Activated CD4-positive, alpha-beta memory T cell treated with anti-CD3 and anti-CD28 coated beads, Interleukin-2, amount 10 ng/mL, durations not matched to agents 7 days and 5 days (primary cell): Measurements from ENCODE around the gene TMEM201. TPM values are rescaled to one million over a fixed set of nuclear protein-coding genes. Genes with fewer than 3 reads are reported as not detected.
A peak's percentile ranks its signal among the peaks of the same experiment; 100 is the strongest.

Experiments
- CTCF ChIA-PET: fragments of 350-600 bp; sonication (Branson Sonifier 250); formaldehyde crosslinking; loops from one replicate; lab custom pipeline; 2021; ENCODE audit warnings: antibody characterized with exemption, inconsistent platforms; lab: Charles Lee
- POLR2A ChIA-PET: fragments of 350-600 bp; sonication (Branson Sonifier 250); formaldehyde crosslinking; loops from one replicate; lab custom pipeline; 2021; ENCODE audit warnings: antibody characterized with exemption; lab: Charles Lee
- DNase-seq: peaks from one replicate; pipeline ENCODE4 v3.0.0-alpha.2; 2020
- H3K27ac Mint-ChIP-seq: one replicate; pipeline ENCODE4 v1.8.0; 2021; ENCODE audit warnings: mild to moderate bottlenecking, mixed read lengths
- H3K27me3 Mint-ChIP-seq: one replicate; pipeline ENCODE4 v1.8.0; 2021; ENCODE audit warnings: mixed read lengths
- H3K36me3 Mint-ChIP-seq: one replicate; pipeline ENCODE4 v1.8.0; 2021; ENCODE audit warnings: low read depth, mixed read lengths
- H3K4me1 Mint-ChIP-seq: one replicate; pipeline ENCODE4 v1.8.0; 2021; ENCODE audit warnings: mixed read lengths
- H3K4me3 Mint-ChIP-seq: one replicate; pipeline ENCODE4 v1.8.0; 2021; ENCODE audit warnings: mild to moderate bottlenecking, mixed read lengths
- H3K9me3 Mint-ChIP-seq: one replicate; pipeline ENCODE4 v1.8.0; 2021; ENCODE audit warnings: mixed read lengths
- total RNA-seq, 2 experiments: library from RNA; stranded (reverse); gene quantifications; one replicate each; pipeline ENCODE4 v1.2.3, GENCODE V29; 2021

The TMEM201 gene
- total RNA-seq, 2 experiments from 2014 or later: 12.4 to 13.4 TPM

DNA sequence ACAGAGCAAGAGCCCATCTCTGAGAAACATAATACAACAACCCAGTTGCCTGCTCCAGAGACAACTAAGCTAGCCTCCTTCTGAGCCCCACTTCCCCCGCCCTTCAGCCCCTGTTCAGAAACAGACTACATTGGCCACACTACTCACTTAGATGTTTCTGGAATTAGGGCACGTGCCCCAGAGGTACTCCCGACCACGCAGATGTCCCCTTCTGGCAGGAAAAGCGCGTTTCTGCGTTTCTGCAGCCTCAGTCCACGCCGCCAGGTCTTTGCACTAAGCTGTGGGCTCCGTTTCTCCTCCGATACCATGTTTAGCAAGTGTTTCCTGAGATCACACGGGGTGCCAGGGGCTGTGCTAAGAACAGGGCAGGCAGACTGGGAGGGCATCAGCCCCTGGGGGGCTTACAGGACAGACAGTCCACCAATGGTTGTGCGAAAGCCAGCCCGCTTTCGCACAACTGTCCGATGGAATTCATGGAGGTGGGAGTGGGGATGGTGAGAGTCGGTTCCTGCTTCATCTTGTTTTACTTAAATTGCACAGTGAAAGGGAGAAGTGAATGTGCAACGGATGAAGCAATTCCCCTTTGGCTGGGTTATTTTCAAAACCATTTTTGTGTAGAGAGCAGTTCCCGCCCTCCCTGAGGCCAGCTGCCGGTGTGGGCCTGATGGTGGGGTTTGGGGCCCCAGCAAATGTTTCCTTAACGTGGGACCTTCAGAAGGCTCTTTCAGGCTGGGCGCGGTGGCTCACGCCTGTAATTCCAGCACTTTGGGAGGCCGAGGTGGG lies 65.5 kb downstream of the TMEM201 start:
- peaks cover 71% of the 10 kb centered on the region for H3K4me1 Mint-ChIP-seq
- peak overlapping the region; percentile 97 for H3K27ac Mint-ChIP-seq
- peak overlapping the region; percentile 96 for H3K4me3 Mint-ChIP-seq
- no peaks in the 10 kb centered on the region for H3K27me3 Mint-ChIP-seq
- no peaks in the 10 kb centered on the region for H3K9me3 Mint-ChIP-seq
- H3K36me3 Mint-ChIP-seq: peaks cover 54% of the 10 kb centered on the region
- POLR2A ChIA-PET: interaction anchor here (0.7 to 7.4 kb wide), 18 partner anchors 10 to 168 kb away, joined by 3 to 422 read pairs (median 4); no protein-coding TSS in a partner anchor
- DNase-seq: peak; percentile 31
- CTCF ChIA-PET: interaction anchor here (0.8 to 7.6 kb wide), 10 partner anchors 9 to 130 kb away, joined by 3 to 144 read pairs (median 5); no protein-coding TSS in a partner anchor

GRCh38 chr1:9654834-9655723 lies 66.4 kb downstream of the TMEM201 start:
- H3K27me3 Mint-ChIP-seq: no peaks in the 10 kb centered on the region
- H3K27ac Mint-ChIP-seq: peak overlapping the region; percentile 97
- H3K4me1 Mint-ChIP-seq: peaks cover 73% of the 10 kb centered on the region
- no peaks in the 10 kb centered on the region for H3K9me3 Mint-ChIP-seq
- POLR2A ChIA-PET: interaction anchor here (0.6 to 7.4 kb wide), 17 partner anchors 10 to 145 kb away, joined by 3 to 422 read pairs (median 4); no protein-coding TSS in a partner anchor
- H3K36me3 Mint-ChIP-seq: peaks cover 55% of the 10 kb centered on the region
- H3K4me3 Mint-ChIP-seq: peak overlapping the region; percentile 96
- CTCF ChIA-PET: interaction anchor here (0.8 to 7.6 kb wide), 5 partner anchors 10 to 129 kb away, joined by 3 to 144 read pairs (median 9); no protein-coding TSS in a partner anchor
- peak; percentile 38 for DNase-seq

- ChIA-PET CTCF (interaction anchor here (2.8 to 7.6 kb wide), 2 partner anchors 27 to 40 kb away, joined by 11 to 144 read pairs; no protein-coding TSS in a partner anchor), POLR2A (interaction anchor here (0.6 to 7.4 kb wide), 8 partner anchors 9 to 107 kb away, joined by 3 to 422 read pairs (median 8); no protein-coding TSS in a partner anchor)
- Mint-ChIP-seq H3K4me3 (peak overlapping the region; percentile 96), H3K36me3 (peaks cover 63% of the 10 kb centered on the region), H3K9me3 (no peaks in the 10 kb centered on the region), H3K27ac (peak overlapping the region; percentile 97), H3K27me3 (no peaks in the 10 kb centered on the region), H3K4me1 (peaks cover 73% of the 10 kb centered on the region)
- no peak for DNase-seq
Observed at GRCh38 chr1:9655836-9656235, 67.1 kb downstream of the TMEM201 start.

GRCh38 chr1:9657521-9658032 lies 68.9 kb downstream of the TMEM201 start:
- H3K27me3 Mint-ChIP-seq: no peaks in the 10 kb centered on the region
- H3K27ac Mint-ChIP-seq: peak overlapping the region; percentile 62
- H3K4me1 Mint-ChIP-seq: peaks cover 71% of the 10 kb centered on the region
- peak overlapping the region; percentile 2 for H3K4me3 Mint-ChIP-seq
- DNase-seq: no peak
- H3K9me3 Mint-ChIP-seq: no peaks in the 10 kb centered on the region
- POLR2A ChIA-PET: interaction anchor here (1.2 to 7.4 kb wide), 3 partner anchors 17 to 60 kb away, joined by 4 to 200 read pairs (median 4); no protein-coding TSS in a partner anchor
- H3K36me3 Mint-ChIP-seq: peaks cover 63% of the 10 kb centered on the region
- CTCF ChIA-PET: interaction anchor here (0.7 to 1.4 kb wide), 2 partner anchors 31 to 62 kb away, joined by 3 to 9 read pairs; no protein-coding TSS in a partner anchor

DNA sequence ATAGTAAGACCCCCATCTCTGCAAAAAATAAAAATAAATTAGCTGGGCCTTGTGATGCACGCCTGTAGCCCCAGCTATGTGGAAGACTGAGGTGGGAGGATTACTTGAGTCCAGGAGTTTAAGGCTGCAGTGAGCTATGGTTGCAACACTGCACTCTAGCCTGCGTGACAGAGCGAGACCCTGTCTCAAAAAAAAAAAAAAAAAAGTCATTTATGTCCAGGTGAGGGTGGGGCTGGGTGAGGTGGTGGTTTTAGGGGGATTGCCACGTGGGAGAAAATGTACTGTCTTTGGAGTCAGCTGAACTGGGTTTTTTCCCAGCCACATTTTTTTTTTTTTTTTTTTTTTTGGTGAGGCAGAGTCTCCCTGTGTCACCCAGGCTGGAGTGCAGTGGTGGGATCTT lies 69.5 kb downstream of the TMEM201 start:
- POLR2A ChIA-PET: interaction anchor here (0.9 to 1.7 kb wide), 3 partner anchors 16 to 31 kb away, joined by 4 read pairs; no protein-coding TSS in a partner anchor
- Mint-ChIP-seq H3K27ac (peak overlapping the region; percentile 62), H3K4me1 (peaks cover 74% of the 10 kb centered on the region), H3K9me3 (no peaks in the 10 kb centered on the region), H3K36me3 (peaks cover 63% of the 10 kb centered on the region), H3K27me3 (no peaks in the 10 kb centered on the region), H3K4me3 (no peak overlapping the region)
- no peak for DNase-seq
- CTCF ChIA-PET: interaction anchor here (0.6 to 1.4 kb wide), 3 partner anchors 26 to 61 kb away, joined by 3 to 9 read pairs (median 3); no protein-coding TSS in a partner anchor

DNA sequence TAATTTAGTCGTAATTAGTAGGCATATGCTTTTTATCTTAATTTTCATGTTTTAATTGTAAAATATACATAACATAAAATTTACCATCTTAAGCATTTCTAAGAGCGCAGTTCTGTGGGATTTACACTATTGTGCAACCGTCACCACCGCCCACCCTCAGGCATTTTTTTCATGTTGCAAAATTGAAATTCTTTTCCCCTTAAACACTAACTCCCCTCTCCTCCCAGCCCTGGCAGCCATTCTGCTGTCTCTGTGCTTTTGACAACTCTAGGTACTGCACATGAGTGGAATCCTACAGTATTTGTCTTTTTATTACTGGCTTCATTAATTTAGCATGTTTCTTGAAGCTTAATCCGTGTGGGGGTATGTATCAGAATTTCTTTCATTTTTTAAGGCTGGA lies 70.6 kb downstream of the TMEM201 start:
- no peak for DNase-seq
- Mint-ChIP-seq H3K4me3 (no peak overlapping the region), H3K27me3 (no peaks in the 10 kb centered on the region), H3K36me3 (peaks cover 61% of the 10 kb centered on the region), H3K9me3 (no peaks in the 10 kb centered on the region), H3K4me1 (peaks cover 65% of the 10 kb centered on the region), H3K27ac (no peak overlapping the region)
- CTCF ChIA-PET: no interaction called here
- POLR2A ChIA-PET: interaction anchor here (2.1 kb wide), 1 partner anchor 29 kb away, joined by 6 read pairs; no protein-coding TSS in a partner anchor

DNA sequence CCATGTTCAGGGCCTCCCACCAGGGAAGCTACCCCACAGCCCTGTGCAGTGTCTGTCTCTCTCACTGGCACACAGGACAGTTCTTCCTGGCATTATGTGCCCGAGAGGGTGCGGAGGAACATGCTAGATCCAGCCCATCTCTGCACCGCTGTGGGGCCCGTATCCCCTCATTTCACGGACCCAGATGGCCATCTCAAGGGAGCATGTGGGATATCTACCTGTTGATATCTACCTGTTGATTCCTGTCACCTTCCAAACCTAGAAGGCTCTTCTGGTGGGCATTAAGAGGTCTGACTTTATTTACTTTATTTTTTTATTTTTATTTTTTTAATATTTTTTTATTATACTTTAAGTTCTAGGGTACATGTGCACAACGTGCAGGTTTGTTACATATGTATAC lies 74.5 kb downstream of the TMEM201 start:
- H3K4me3 Mint-ChIP-seq: no peak overlapping the region
- peaks cover 55% of the 10 kb centered on the region for H3K36me3 Mint-ChIP-seq
- DNase-seq: no peak
- ChIA-PET CTCF (no interaction called here), POLR2A (interaction anchor here (0.6 kb wide), 1 partner anchor 711 kb away, joined by 3 read pairs; no protein-coding TSS in a partner anchor)
- H3K4me1 Mint-ChIP-seq: peaks cover 40% of the 10 kb centered on the region
- no peaks in the 10 kb centered on the region for H3K9me3 Mint-ChIP-seq
- no peak overlapping the region for H3K27ac Mint-ChIP-seq
- H3K27me3 Mint-ChIP-seq: no peaks in the 10 kb centered on the region

Other genes with a start within 250 kb of the TMEM201 start
- gene SLC25A33, start 49.4 kb upstream of the TMEM201 start, total RNA-seq: 1 to 10 TPM; 2.6 to 3.0 TPM
- 100 to 1,000 TPM; 211 to 214 TPM for gene PIK3CD, start 62.8 kb downstream of the TMEM201 start, total RNA-seq
- gene CLSTN1, start 235.1 kb downstream of the TMEM201 start, total RNA-seq: 100 to 1,000 TPM in 1 of 2 experiments, 10 to 100 TPM in 1; 96.9 to 102 TPM